ENCODE data around the gene HTR1D.
A peak's percentile ranks its signal among the peaks of the same experiment; 100 is the strongest.

Gene HTR1D

DNA sequence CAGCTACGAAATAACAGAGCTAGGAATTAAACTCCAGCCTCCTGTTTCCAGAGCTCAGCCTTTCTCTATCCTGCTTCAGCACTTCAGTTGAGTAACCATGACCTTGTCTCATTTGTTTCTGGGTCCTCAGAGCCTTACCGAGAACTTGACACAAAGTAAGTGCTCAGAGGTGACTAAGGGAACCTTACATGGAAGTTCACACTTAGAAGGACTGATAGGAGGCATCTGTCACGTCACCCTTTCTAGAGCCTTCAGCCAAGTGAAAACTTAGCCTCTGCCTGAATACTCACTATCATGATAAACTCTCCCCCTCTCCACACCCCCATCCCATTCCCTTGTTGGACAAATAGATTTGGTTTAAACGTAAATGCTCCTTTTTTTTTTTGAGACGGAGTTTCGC is 38.9 kb downstream of the HTR1D start:
- Histone ChIP-seq H2AFZ (ENCODE audit: low read depth, low read length) (no peak overlapping the region), H3K27me3 (ENCODE audit: insufficient read depth, low read length, poor library complexity) (peaks cover 50% of the 10 kb centered on the region), H3K27ac (ENCODE audit: low read length) (no peak overlapping the region), H4K20me1 (ENCODE audit: insufficient read depth, low read length) (0 out of 2 replicates have a peak, but pooled peaks cover 7% of the 10 kb centered on the region), H3K4me2 (ENCODE audit: insufficient read depth, low read length) (no peak overlapping the region), H3K4me3 (ENCODE audit: low read depth in 1 of 2, low read length in 2 of 2) (no peak overlapping the region), H3K36me3 (ENCODE audit: insufficient read depth, low read length) (no peaks in the 10 kb centered on the region), H3K9me3 (ENCODE audit: insufficient read depth, low read length, severe bottlenecking) (no peaks in the 10 kb centered on the region), H3K9ac (ENCODE audit: low read depth, low read length) (no peak overlapping the region), H3K4me1 (ENCODE audit: insufficient read depth, low read length) (peaks cover 18% of the 10 kb centered on the region), H3K79me2 (ENCODE audit: insufficient read depth, low read length) (no peaks in the 10 kb centered on the region)
- no peak for ATAC-seq (ENCODE audit: insufficient read depth, low read depth)
- TF ChIP-seq, protein P1, sequence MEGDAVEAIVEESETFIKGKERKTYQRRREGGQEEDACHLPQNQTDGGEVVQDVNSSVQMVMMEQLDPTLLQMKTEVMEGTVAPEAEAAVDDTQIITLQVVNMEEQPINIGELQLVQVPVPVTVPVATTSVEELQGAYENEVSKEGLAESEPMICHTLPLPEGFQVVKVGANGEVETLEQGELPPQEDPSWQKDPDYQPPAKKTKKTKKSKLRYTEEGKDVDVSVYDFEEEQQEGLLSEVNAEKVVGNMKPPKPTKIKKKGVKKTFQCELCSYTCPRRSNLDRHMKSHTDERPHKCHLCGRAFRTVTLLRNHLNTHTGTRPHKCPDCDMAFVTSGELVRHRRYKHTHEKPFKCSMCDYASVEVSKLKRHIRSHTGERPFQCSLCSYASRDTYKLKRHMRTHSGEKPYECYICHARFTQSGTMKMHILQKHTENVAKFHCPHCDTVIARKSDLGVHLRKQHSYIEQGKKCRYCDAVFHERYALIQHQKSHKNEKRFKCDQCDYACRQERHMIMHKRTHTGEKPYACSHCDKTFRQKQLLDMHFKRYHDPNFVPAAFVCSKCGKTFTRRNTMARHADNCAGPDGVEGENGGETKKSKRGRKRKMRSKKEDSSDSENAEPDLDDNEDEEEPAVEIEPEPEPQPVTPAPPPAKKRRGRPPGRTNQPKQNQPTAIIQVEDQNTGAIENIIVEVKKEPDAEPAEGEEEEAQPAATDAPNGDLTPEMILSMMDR (IDR thresholded peaks at IDR 0.05; ENCODE audit: borderline replicate concordance, extremely low read depth, low read length, poor library complexity, severe bottlenecking), result no peak
- TF ChIP-seq EZH2 (IDR thresholded peaks at IDR 0.05; ENCODE audit: borderline replicate concordance, low read depth, low read length, severe bottlenecking), result no peak
- DNase-seq, result no peak

DNA sequence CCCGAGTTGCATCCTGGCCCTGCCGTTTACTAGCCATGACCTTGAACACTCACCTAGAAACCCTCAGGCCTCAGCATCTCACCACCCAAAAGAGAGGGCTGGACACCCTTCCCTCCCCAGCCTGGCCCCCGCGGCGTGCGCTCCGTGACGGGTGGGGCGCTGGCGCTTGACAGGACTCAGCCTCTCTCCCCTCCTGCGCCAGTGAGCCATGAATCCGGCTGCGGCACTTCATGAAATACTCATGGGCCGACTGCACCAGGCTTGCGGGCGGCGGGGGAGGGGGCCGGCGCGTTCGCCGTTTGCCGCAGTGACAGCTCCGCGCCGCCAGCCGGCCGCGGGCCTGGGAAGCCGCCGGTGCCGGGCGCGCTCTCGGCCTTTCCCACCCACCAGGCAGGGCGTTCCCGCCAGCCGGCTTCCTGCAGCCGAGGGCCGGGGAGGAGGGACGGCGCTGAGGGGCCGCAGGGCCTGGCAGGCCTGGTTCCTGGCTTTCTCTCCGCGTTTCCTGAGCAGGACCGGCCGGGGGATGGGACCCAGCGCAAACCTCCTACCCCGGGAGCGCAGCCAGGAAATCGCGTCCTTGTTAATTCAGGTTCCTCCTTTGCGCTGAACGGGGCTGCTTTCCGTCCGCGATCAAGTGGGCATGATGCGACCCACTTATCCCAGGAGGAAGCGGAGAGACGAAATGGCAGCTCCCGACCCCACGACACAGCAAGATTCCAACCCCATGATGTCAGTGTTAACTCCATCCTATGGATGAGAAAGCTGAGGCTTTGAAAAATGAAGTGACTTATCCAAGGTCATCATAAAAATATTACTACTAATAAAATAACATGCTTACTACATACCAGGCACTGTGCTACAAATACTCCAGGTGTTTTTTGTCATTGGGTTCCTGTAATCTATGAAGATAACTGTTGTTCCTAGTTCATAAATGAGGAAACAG is 39.6 kb downstream of the HTR1D start:
- Histone ChIP-seq H3K36me3 (ENCODE audit: insufficient read depth, low read length) (no peaks in the 10 kb centered on the region), H4K20me1 (ENCODE audit: insufficient read depth, low read length) (0 out of 2 replicates have a peak, but pooled peaks cover 7% of the 10 kb centered on the region), H3K4me2 (ENCODE audit: insufficient read depth, low read length) (peak overlapping the region; percentile 95), H3K79me2 (ENCODE audit: insufficient read depth, low read length) (no peaks in the 10 kb centered on the region), H3K4me3 (ENCODE audit: low read depth in 1 of 2, low read length in 2 of 2) (peak overlapping the region in 1 of 2 experiments; percentile 57; a peak in 3 of 4 replicates), H3K27me3 (ENCODE audit: insufficient read depth, low read length, poor library complexity) (peaks cover 47% of the 10 kb centered on the region), H2AFZ (ENCODE audit: low read depth, low read length) (peak overlapping the region; percentile 75), H3K4me1 (ENCODE audit: insufficient read depth, low read length) (peaks cover 18% of the 10 kb centered on the region), H3K9me3 (ENCODE audit: insufficient read depth, low read length, severe bottlenecking) (no peaks in the 10 kb centered on the region), H3K27ac (ENCODE audit: low read length) (no peak overlapping the region), H3K9ac (ENCODE audit: low read depth, low read length) (peak overlapping the region; percentile 46)
- TF ChIP-seq, protein P1 (IDR thresholded peaks at IDR 0.05; ENCODE audit: borderline replicate concordance, extremely low read depth, low read length, poor library complexity, severe bottlenecking), result no peak
- peak; percentile 94 for TF ChIP-seq EZH2 (IDR thresholded peaks at IDR 0.05; ENCODE audit: borderline replicate concordance, low read depth, low read length, severe bottlenecking)
- DNase-seq, result peak; percentile 69
- peak; percentile 90 for ATAC-seq (ENCODE audit: insufficient read depth, low read depth)

DNA sequence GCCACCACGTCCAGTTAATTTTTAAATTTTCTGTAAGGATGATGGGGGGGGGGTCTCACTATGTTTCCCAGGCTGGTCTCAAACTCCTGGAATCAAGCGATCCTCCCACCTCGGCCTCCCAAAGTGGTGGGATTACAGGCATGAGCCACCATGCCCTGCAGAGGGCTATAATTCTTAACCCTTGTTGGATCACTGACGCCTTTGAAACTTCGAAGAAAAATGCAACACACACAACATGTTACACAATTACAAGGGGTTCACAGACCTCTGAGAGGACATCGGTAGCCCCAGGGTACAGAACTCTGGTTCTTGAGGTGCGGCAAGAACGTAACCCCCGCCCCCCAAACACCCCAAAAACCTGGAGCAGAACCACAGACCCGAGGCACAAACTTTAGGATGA is 40.3 kb downstream of the HTR1D start:
- Histone ChIP-seq H3K9ac (ENCODE audit: low read depth, low read length) (peak overlapping the region; percentile 46; the same call in 1 of the 2 replicates), H3K27me3 (ENCODE audit: insufficient read depth, low read length, poor library complexity) (peaks cover 47% of the 10 kb centered on the region), H4K20me1 (ENCODE audit: insufficient read depth, low read length) (0 out of 2 replicates have a peak, but pooled peaks cover 7% of the 10 kb centered on the region), H3K4me2 (ENCODE audit: insufficient read depth, low read length) (peak overlapping the region; percentile 95), H3K36me3 (ENCODE audit: insufficient read depth, low read length) (no peaks in the 10 kb centered on the region), H3K27ac (ENCODE audit: low read length) (no peak overlapping the region), H3K4me1 (ENCODE audit: insufficient read depth, low read length) (peaks cover 18% of the 10 kb centered on the region), H3K79me2 (ENCODE audit: insufficient read depth, low read length) (no peaks in the 10 kb centered on the region), H2AFZ (ENCODE audit: low read depth, low read length) (peak overlapping the region; percentile 75), H3K4me3 (ENCODE audit: low read depth in 1 of 2, low read length in 2 of 2) (peak overlapping the region in 1 of 2 experiments; percentile 57; a peak in 3 of 4 replicates), H3K9me3 (ENCODE audit: insufficient read depth, low read length, severe bottlenecking) (no peaks in the 10 kb centered on the region)
- ATAC-seq (ENCODE audit: insufficient read depth, low read depth) (no peak), DNase-seq (no peak)
- TF ChIP-seq, protein P1 (IDR thresholded peaks at IDR 0.05; ENCODE audit: borderline replicate concordance, extremely low read depth, low read length, poor library complexity, severe bottlenecking), result no peak
- TF ChIP-seq EZH2 (IDR thresholded peaks at IDR 0.05; ENCODE audit: borderline replicate concordance, low read depth, low read length, severe bottlenecking), result no peak

All from DND-41 (cell line).